Stimulated activated CD8-positive, alpha-beta memory T cell treated with anti-CD3 and anti-CD28 coated beads, Interleukin-4, amount 100 ng/mL, for 4 hours (primary cell): ENCODE data around the gene SLC66A2.
"Not testable (repeated sequence)": the region's sequence is repeated elsewhere in the genome, so short reads cannot be mapped to it uniquely, and the experiment has no call there.

Experiments used
- DNase-seq, 2 donors: peaks; one replicate each; pipeline ENCODE4 v3.0.0-alpha.2; 2020; ENCODE audit warnings: low read depth in 2 of 2, low spot score in 1 of 2

SLC66A2 gene

DNA sequence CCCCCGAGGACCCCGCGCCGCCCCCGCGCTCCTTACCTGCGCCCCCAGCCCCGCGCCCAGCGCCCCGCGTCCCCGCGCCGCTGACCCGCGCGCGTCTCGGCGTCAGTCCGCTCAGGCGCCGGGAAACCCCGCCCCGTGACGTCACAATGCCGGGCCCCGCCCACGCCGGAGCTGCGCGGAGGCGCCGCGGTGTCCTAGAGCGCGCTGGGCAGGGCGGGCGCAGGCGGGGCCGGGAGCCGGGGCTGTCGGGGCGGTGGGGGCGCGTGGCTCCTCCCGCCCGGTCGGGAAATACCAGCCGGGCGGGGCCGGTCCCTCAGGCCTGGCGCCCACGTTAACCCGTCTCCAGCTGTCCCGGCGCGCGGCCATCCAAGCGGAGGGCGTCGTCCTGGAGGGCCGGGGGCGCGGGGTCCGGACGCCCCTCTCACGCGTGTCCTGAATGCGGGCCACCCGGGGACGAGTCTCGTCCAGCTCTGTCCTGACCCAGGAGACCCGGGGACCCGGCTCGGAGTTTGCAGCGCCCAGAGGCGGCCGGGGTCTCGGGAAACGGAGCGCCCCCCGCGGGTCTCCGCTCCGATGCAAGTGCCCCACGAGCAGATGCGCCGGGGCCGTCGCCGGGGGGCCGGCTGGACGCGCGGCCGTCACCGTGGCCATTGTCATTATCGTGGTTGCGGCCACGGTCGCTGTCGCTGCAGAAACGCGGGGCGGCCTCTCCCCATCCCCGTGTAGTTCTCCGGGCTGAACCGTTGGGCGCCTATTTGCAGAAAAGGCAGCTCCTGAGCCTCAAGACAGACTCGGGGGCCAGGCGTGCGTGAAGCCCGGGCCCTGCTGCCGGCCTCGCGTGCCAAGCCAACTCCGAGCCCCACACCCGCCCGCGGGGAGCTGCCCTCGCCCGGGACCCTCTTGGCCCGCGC, at the start of gene SLC66A2:
TSS of gene SLC66A2 (minus strand) at position 109 of the 911 bp plus-strand sequence. CDS start 727 bp downstream, outside the sequence.
- DNase-seq = peak; percentile 83 to 90

- no peak for DNase-seq
Observed at GRCh38 chr18:80000877-80001276, 49.4 kb upstream of the SLC66A2 start.

DNA sequence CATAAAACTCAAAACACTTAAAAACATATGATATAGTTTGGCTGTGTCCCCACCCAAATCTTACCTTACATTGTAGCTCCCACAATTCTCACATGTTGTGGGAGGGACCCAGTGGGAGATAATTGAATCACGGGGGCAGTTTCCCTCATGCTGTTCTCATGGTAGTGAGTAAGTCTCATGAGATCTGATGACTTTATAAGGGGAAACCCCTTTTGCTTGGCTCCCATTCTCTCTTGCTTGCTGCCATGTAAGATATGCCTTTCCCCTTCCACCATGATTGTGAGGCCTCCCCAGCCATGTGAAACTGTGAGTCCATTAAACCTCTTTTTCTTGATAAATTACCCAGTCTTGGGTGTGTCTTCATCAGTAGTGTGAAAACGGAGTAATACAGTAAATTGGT, 48.2 kb upstream of the SLC66A2 start:
- not testable (repeated sequence) for DNase-seq

DNA sequence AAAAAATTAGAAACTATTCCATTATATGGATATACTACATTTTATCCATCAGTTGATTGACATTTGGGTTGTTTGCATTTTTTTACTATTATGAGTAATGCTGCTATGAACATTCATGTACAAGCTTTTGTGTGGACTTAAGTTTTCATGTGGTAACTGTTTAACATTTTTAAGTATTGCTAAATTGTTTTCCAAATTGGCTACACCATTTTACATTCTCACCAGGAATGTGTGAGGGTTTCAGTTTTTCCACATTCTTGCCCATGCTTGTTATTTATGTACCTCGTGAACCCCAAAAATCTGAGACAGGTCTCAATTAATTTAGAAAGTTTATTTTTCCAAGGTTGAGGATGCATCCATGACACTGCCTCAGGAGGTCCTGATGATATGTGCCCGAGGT, 40.0 kb upstream of the SLC66A2 start:
- no peak for DNase-seq

GRCh38 chr18:79989195-79989497, 37.7 kb upstream of the SLC66A2 start:
- DNase-seq = no peak

DNA sequence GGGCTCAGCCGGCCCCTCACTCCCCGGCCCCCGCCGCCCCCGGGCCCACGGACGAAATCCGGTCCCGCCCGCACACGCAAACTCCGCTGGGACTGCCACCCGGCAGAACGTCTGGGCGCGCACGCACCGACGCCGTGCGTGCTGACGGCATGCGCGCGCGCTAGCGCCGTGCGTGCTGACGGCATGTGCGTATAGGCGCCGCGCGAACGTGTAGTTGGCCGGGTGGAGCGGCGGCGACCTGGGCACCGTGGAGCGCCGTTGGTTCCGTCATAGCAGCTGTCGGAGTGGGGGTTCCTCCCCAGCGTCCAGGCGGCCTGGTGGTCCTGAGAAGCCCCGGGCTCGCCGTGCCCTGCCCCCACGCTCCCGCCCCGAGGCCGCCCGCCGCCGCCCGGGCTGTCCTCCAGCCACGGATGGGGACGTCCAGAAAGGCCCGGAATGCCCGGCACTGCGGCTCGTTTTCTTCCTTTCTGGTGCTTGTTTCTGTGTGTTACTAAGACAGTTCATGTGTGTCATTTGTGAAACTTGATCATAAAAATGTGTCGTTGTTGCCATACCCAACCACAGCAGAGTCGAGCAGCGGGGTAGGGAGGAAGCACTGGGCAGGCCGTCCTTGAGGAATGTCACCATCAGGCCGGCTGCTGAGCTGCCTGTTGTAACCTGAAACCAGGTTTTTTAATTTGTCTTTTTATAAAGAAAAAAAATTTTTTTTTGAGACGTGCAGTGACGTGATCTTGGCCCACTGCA, 37.2 kb upstream of the SLC66A2 start, which contains the start of gene TXNL4A:
TSS of gene TXNL4A (minus strand) at position 113 of the 744 bp plus-strand sequence. CDS start 171 bp downstream, outside the sequence.
- peak; percentile 50 to 73 for DNase-seq

- peak; percentile 12 to 21 for DNase-seq
Observed at GRCh38 chr18:79988071-79988450, 36.6 kb upstream of the SLC66A2 start.

GRCh38 chr18:79987566-79987965, 36.1 kb upstream of the SLC66A2 start:
- no peak for DNase-seq

DNA sequence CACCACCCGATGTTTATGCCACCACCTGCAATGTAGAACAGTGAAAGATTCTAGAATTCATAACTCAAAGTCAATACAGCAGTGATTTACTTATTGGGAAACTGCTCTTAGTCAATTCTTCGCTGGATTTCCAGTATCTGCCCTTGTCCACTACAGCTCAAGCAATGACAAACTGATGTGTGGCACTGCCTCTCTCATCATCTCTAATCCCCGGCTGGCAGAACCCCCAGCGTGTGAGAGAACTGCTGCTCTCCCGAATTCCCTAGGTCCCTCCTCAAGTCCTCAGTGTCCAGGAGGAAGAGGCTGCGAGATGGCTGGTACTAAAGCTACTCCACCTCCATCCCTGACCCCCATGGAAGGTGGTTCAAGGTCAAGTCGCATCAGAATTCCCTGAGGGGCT, 35.3 kb upstream of the SLC66A2 start:
- DNase-seq = no peak

DNA sequence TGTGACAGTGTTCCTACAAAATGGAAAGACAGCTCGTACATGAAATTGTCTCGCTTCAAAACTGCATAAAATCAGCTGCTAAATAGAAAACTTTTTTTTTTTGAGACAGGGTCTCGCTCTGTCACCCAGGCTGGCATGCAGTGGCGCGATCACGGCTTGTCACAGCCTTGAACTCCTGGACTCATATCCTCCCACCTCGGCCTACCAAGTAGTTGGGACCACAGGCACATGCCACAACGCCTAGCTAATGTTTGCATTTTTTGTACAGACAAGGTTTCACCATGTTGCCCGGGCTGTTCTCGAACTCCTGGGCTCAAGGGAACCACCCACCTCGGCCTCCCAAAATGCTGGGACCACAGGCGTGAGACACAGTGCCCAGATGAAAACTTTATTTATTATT, 33.7 kb upstream of the SLC66A2 start:
- no peak for DNase-seq

DNA sequence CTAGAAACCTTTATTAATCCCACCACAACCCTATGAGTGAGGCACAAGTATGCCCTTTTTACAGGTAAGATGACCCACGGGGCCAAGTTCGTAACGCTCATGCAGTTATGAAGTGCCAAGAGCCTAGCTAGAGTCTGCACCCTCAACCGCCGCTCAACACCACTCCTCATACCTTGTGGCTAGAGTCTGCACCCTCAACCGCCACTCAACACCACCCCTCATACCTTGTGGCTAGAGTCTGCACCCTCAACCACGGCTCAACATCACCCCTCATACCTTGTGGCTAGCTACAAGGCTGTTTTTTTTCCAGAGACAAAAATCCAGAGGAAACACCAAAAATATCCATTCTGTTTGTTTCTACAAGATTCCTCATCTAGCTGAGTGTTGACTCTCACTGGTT, 32.3 kb upstream of the SLC66A2 start:
- DNase-seq = no peak

DNA sequence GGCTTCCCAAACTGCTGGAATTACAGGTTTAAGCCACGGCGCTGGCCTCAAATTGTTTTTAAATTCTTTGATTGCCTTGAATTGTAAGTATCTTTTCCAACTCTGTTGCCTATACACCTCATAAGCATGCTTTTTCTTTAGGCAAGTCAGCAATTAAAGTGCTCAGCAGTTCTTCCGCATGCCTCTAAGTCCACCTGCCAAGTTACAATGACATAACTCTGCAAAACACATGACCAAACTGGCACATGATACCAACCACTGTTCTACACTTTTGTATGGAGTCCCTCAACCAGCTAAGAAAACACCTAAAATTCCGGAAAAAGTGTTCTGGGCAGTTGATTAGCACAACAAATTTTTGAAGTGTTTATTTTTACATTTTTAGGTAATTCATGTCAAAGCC, 31.8 kb upstream of the SLC66A2 start:
- no peak for DNase-seq

- no peak for DNase-seq
Observed at GRCh38 chr18:79982736-79983135, 31.3 kb upstream of the SLC66A2 start.

- DNase-seq = no peak
Observed at GRCh38 chr18:79980585-79980984, 29.1 kb upstream of the SLC66A2 start.

- DNase-seq = no peak
Observed at GRCh38 chr18:79979843-79980242, 28.4 kb upstream of the SLC66A2 start.

- DNase-seq = no peak
Observed at GRCh38 chr18:79975985-79976680, 24.7 kb upstream of the SLC66A2 start.

DNA sequence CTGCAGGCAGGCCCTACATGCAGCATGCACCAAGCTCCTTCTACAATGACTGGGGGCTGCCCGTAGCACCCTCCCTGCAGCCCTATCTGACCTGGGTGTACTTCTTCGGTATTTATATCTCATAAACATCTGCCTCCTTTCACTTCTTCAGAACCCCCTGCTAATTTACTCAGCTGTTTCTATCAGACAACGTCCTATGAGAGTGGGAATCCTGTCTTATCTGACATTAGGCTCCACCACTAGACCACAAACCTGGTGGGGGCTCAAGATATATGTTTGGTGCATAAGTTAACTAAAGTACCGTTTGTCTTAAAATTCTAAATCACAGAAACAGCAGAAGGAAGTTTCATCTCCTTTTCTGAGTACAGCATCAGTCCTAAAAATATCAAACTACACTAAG, 23.6 kb upstream of the SLC66A2 start:
- DNase-seq = no peak

GRCh38 chr18:79974025-79974654, 22.7 kb upstream of the SLC66A2 start:
- DNase-seq = no peak

DNA sequence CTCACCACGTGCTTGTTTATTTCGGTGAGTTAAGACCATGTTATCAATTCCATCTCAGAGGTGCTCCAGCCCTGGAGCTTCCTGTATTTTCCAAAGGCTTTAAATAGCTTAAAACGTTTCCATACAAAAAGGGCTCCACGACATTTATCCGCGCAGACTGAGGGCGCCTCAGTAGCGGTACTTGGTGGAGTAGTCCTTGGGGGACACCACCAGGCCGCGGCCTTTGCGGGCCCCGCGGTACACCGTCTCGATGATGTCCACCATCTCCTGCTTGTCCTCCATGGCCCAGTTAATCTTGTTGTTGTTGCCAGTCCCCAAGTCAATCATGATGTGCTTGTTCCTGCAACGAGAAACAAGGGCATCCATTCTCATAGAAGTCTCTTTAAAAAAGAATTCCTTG, 22.1 kb upstream of the SLC66A2 start:
- DNase-seq = no peak

- DNase-seq = no peak
Observed at GRCh38 chr18:79972720-79973119, 21.3 kb upstream of the SLC66A2 start.

- DNase-seq = no peak
Observed at GRCh38 chr18:79971986-79972385, 20.5 kb upstream of the SLC66A2 start.
